Astrocyte (in vitro differentiated cells and primary cell): ENCODE results near the gene ARMC9. TPM values are rescaled to one million over a fixed set of nuclear protein-coding genes. Genes with fewer than 3 reads are reported as not detected.
A peak's percentile ranks its signal among the peaks of the same experiment; 100 is the strongest.
"Not testable (repeated sequence)": the region's sequence is repeated elsewhere in the genome, so short reads cannot be mapped to it uniquely, and the experiment has no call there.

Source experiments
- DNase-seq: peaks from one replicate; pipeline ENCODE4 v3.0.0-alpha.2; 2010; ENCODE audit warnings: low read depth
- FAIRE-seq: peaks from 2 replicates; lab custom pipeline; 2011; peaks lifted over from hg19 to GRCh38; lab: Jason Lieb, UNC
- H2AFZ ChIP-seq: 2 replicates; pipeline ENCODE4 v1.6.0; 2012; ENCODE audit warnings: low read depth, low read length, inconsistent platforms
- H3K27ac ChIP-seq: 2 replicates; pipeline ENCODE4 v1.5.1; 2011; ENCODE audit warnings: low read depth, low read length, inconsistent platforms
- H3K27me3 ChIP-seq: 2 replicates; pipeline ENCODE4 v1.6.0; 2011; ENCODE audit warnings: low read length, inconsistent platforms; ENCODE audit not compliant: insufficient read depth
- H3K36me3 ChIP-seq: 2 replicates; pipeline ENCODE4 v1.5.1; 2011; ENCODE audit warnings: low read length, inconsistent platforms; ENCODE audit not compliant: insufficient read depth
- H3K4me1 ChIP-seq: 2 replicates; pipeline ENCODE4 v1.5.1; 2011; ENCODE audit warnings: low read length, inconsistent platforms; ENCODE audit not compliant: insufficient read depth
- H3K4me2 ChIP-seq: 2 replicates; pipeline ENCODE4 v1.6.0; 2012; ENCODE audit warnings: low read length, inconsistent platforms
- H3K4me3 ChIP-seq: 2 replicates; pipeline ENCODE4 v1.5.1; 2011; ENCODE audit warnings: low read depth, mild to moderate bottlenecking, low read length, inconsistent platforms; ENCODE audit not compliant: insufficient read depth
- H3K79me2 ChIP-seq: 2 replicates; pipeline ENCODE4 v1.6.0; 2012; ENCODE audit warnings: mild to moderate bottlenecking, low read length, inconsistent platforms; ENCODE audit not compliant: insufficient read depth
- H3K9ac ChIP-seq: 2 replicates; pipeline ENCODE4 v1.6.0; 2012; ENCODE audit warnings: mild to moderate bottlenecking, low read length, inconsistent platforms
- H3K9me3 ChIP-seq: 2 replicates; pipeline ENCODE4 v1.5.1; 2012; ENCODE audit warnings: low read depth, mild to moderate bottlenecking, low read length, inconsistent platforms; ENCODE audit not compliant: insufficient read depth
- H4K20me1 ChIP-seq: 2 replicates; pipeline ENCODE4 v1.6.0; 2012; ENCODE audit warnings: low read length, inconsistent platforms; ENCODE audit not compliant: insufficient read depth
- H3K27ac Mint-ChIP-seq: one replicate; pipeline ENCODE4 v1.8.0; 2021; ENCODE audit warnings: mild to moderate bottlenecking, mixed read lengths; ENCODE audit not compliant: unreplicated experiment
- H3K27me3 Mint-ChIP-seq: one replicate; pipeline ENCODE4 v1.8.0; 2021; ENCODE audit warnings: low read depth, mixed read lengths; ENCODE audit not compliant: unreplicated experiment
- H3K36me3 Mint-ChIP-seq: one replicate; pipeline ENCODE4 v1.8.0; 2021; ENCODE audit warnings: low read depth, mixed read lengths; ENCODE audit not compliant: unreplicated experiment
- H3K4me1 Mint-ChIP-seq: one replicate; pipeline ENCODE4 v1.8.0; 2021; ENCODE audit warnings: low read depth, mixed read lengths; ENCODE audit not compliant: unreplicated experiment
- H3K4me3 Mint-ChIP-seq: one replicate; pipeline ENCODE4 v1.8.0; 2021; ENCODE audit warnings: mild to moderate bottlenecking, moderate library complexity, mixed read lengths; ENCODE audit not compliant: unreplicated experiment
- H3K9me3 Mint-ChIP-seq: one replicate; pipeline ENCODE4 v1.8.0; 2021; ENCODE audit warnings: mild to moderate bottlenecking, mixed read lengths; ENCODE audit not compliant: unreplicated experiment
- CTCF ChIP-seq: IDR thresholded peaks from 2 replicates; pipeline ENCODE4 v1.5.1; 2011; ENCODE audit warnings: low read depth, mild to moderate bottlenecking, inconsistent platforms, low read length, moderate library complexity; ENCODE audit not compliant: insufficient read depth
- EZH2 ChIP-seq: IDR thresholded peaks from 2 replicates; pipeline ENCODE4 v1.6.1; 2012; ENCODE audit warnings: mild to moderate bottlenecking, low read length, inconsistent platforms; ENCODE audit not compliant: insufficient read depth
- total RNA-seq: library from RNA; stranded (reverse); gene quantifications from 2 replicates; pipeline ENCODE4 v1.2.1, GENCODE V29; 2021

ARMC9 gene
- total RNA-seq, 1 donor from 2014 or later, result 52.4 TPM

- Histone ChIP-seq H3K4me1 (peaks cover 17% of the 10 kb centered on the region), H3K79me2 (no peaks in the 10 kb centered on the region), H4K20me1 (no peaks in the 10 kb centered on the region), H3K4me3 (no peak overlapping the region), H3K9me3 (no peaks in the 10 kb centered on the region), H3K36me3 (no peaks in the 10 kb centered on the region), H3K4me2 (peak overlapping the region; percentile 37), H3K27ac (no peak overlapping the region), H2AFZ (no peak overlapping the region), H3K9ac (peak overlapping the region; percentile 16), H3K27me3 (peaks cover 6% of the 10 kb centered on the region)
- FAIRE-seq, result no peak
- Mint-ChIP-seq H3K4me3 (no peak overlapping the region), H3K27ac (peak overlapping the region; percentile 30), H3K27me3 (peaks cover 22% of the 10 kb centered on the region), H3K36me3 (no peaks in the 10 kb centered on the region), H3K4me1 (peaks cover 17% of the 10 kb centered on the region), H3K9me3 (no peaks in the 10 kb centered on the region)
- no peak for DNase-seq
- TF ChIP-seq CTCF, result no peak
- TF ChIP-seq EZH2, result no peak
These were observed 201.6 kb downstream of the ARMC9 start for GRCh38 chr2:231399853-231400680.

GRCh38 chr2:231400681-231401080 lies 202.2 kb downstream of the ARMC9 start:
- not testable (repeated sequence) for H3K9me3 Mint-ChIP-seq, H3K36me3 ChIP-seq, H2AFZ ChIP-seq, DNase-seq, H3K36me3 Mint-ChIP-seq, H3K27me3 ChIP-seq, H3K9me3 ChIP-seq, H3K4me3 Mint-ChIP-seq, H3K27ac ChIP-seq, H3K79me2 ChIP-seq, FAIRE-seq, H4K20me1 ChIP-seq, H3K4me3 ChIP-seq
- peaks cover 21% of the 10 kb centered on the region for H3K27me3 Mint-ChIP-seq
- Histone ChIP-seq H3K9ac (peak overlapping the region; percentile 16), H3K4me2 (peak overlapping the region; percentile 37), H3K4me1 (peaks cover 17% of the 10 kb centered on the region)
- peak overlapping the region; percentile 30 for H3K27ac Mint-ChIP-seq
- peaks cover 17% of the 10 kb centered on the region for H3K4me1 Mint-ChIP-seq

GRCh38 chr2:231401101-231401500 lies 202.7 kb downstream of the ARMC9 start:
- FAIRE-seq, result not testable (repeated sequence)
- H3K27me3 Mint-ChIP-seq, result peaks cover 21% of the 10 kb centered on the region

GRCh38 chr2:231403421-231404182 lies 205.2 kb downstream of the ARMC9 start:
- Histone ChIP-seq H2AFZ (peak overlapping the region; percentile 26), H3K4me1 (peaks cover 29% of the 10 kb centered on the region), H3K4me2 (peak overlapping the region; percentile 63)
- H3K4me3 Mint-ChIP-seq, H3K27me3 ChIP-seq, H3K36me3 Mint-ChIP-seq, H3K9me3 Mint-ChIP-seq, H3K27me3 Mint-ChIP-seq, H3K27ac ChIP-seq, H3K9me3 ChIP-seq, H3K79me2 ChIP-seq, FAIRE-seq, H3K27ac Mint-ChIP-seq, H3K9ac ChIP-seq, H3K4me3 ChIP-seq, H3K36me3 ChIP-seq, H4K20me1 ChIP-seq: not testable (repeated sequence)
- peak; percentile 29 for DNase-seq
- peaks cover 32% of the 10 kb centered on the region for H3K4me1 Mint-ChIP-seq

More at GRCh38 chr2:231401101-231401500, 202.7 kb downstream of the ARMC9 start:
- not testable (repeated sequence) for H3K27ac Mint-ChIP-seq, H3K79me2 ChIP-seq, H3K4me3 Mint-ChIP-seq, H3K36me3 ChIP-seq, H4K20me1 ChIP-seq, H2AFZ ChIP-seq, H3K9ac ChIP-seq, H3K27ac ChIP-seq, DNase-seq, H3K36me3 Mint-ChIP-seq, H3K4me3 ChIP-seq, H3K27me3 ChIP-seq, H3K4me2 ChIP-seq, H3K9me3 ChIP-seq, H3K9me3 Mint-ChIP-seq
- peaks cover 20% of the 10 kb centered on the region for H3K4me1 ChIP-seq
- H3K4me1 Mint-ChIP-seq, result peaks cover 19% of the 10 kb centered on the region

GRCh38 chr2:231404183-231404578 lies 205.8 kb downstream of the ARMC9 start:
- peak overlapping the region; percentile 26 for H2AFZ ChIP-seq
- peaks cover 34% of the 10 kb centered on the region for H3K4me1 Mint-ChIP-seq
- H3K27ac ChIP-seq, H3K9me3 Mint-ChIP-seq, H3K27me3 ChIP-seq, H3K9me3 ChIP-seq, H3K36me3 ChIP-seq, H3K9ac ChIP-seq, H4K20me1 ChIP-seq, H3K27ac Mint-ChIP-seq, H3K27me3 Mint-ChIP-seq, DNase-seq, FAIRE-seq, H3K4me3 Mint-ChIP-seq, H3K4me3 ChIP-seq, H3K79me2 ChIP-seq, H3K36me3 Mint-ChIP-seq: not testable (repeated sequence)
- peaks cover 29% of the 10 kb centered on the region for H3K4me1 ChIP-seq
- H3K4me2 ChIP-seq, result peak overlapping the region; percentile 63
